ENCODE data around the gene PERM1.

The PERM1 gene

GRCh38 chr1:936348-937264 is 45.3 kb downstream of the PERM1 start:
- DNase-seq (ENCODE audit: low read depth in 2 of 3, low spot score in 2 of 3), result no peak

GRCh38 chr1:935751-936231 is 46.1 kb downstream of the PERM1 start:
- no peak for DNase-seq (ENCODE audit: low read depth in 2 of 3, low spot score in 2 of 3)

GRCh38 chr1:934991-935750 is 46.7 kb downstream of the PERM1 start:
- no peak for DNase-seq (ENCODE audit: low read depth in 2 of 3, low spot score in 2 of 3)

- DNase-seq (ENCODE audit: low read depth in 2 of 3, low spot score in 2 of 3), result no peak
Observed at GRCh38 chr1:933603-933940, 48.3 kb downstream of the PERM1 start.

GRCh38 chr1:932776-933602 is 48.9 kb downstream of the PERM1 start:
- DNase-seq (ENCODE audit: low read depth in 2 of 3, low spot score in 2 of 3), result no peak

- no peak for DNase-seq (ENCODE audit: low read depth in 2 of 3, low spot score in 2 of 3)
Observed at GRCh38 chr1:932173-932510, 49.8 kb downstream of the PERM1 start.

GRCh38 chr1:931380-932172 is 50.3 kb downstream of the PERM1 start:
- no peak for DNase-seq (ENCODE audit: low read depth in 2 of 3, low spot score in 2 of 3)

- DNase-seq (ENCODE audit: low read depth in 2 of 3, low spot score in 2 of 3), result no peak
Observed at GRCh38 chr1:930633-931138, 51.2 kb downstream of the PERM1 start.

- no peak for DNase-seq (ENCODE audit: low read depth in 2 of 3, low spot score in 2 of 3)
Observed at GRCh38 chr1:929712-930632, 51.9 kb downstream of the PERM1 start.

GRCh38 chr1:928825-929661 is 52.9 kb downstream of the PERM1 start:
- DNase-seq (ENCODE audit: low read depth in 2 of 3, low spot score in 2 of 3), result no peak

- no peak for DNase-seq (ENCODE audit: low read depth in 2 of 3, low spot score in 2 of 3)
Observed at GRCh38 chr1:927748-928147, 54.1 kb downstream of the PERM1 start.

GRCh38 chr1:927234-927633 is 54.7 kb downstream of the PERM1 start:
- no peak for DNase-seq (ENCODE audit: low read depth in 2 of 3, low spot score in 2 of 3)

GRCh38 chr1:925561-926421 is 56.1 kb downstream of the PERM1 start:
- no peak for DNase-seq (ENCODE audit: low read depth in 2 of 3, low spot score in 2 of 3)

Data from activated CD8-positive, alpha-beta memory T cell treated with anti-CD3 and anti-CD28 coated beads for 48 hours (primary cell).